ENCODE measurements around the gene MOCS1.

MOCS1 gene

GRCh38 chr6:39902786-39903465 lies 31.3 kb downstream of the MOCS1 start:
- no peak for DNase-seq (ENCODE audit: low read depth)

- no peak for DNase-seq (ENCODE audit: low read depth)
Measured at GRCh38 chr6:39902136-39902535, 32.1 kb downstream of the MOCS1 start.

- DNase-seq (ENCODE audit: low read depth), result no peak
Measured at GRCh38 chr6:39901670-39902069, 32.6 kb downstream of the MOCS1 start.

GRCh38 chr6:39901116-39901655 lies 33.1 kb downstream of the MOCS1 start:
- DNase-seq (ENCODE audit: low read depth), result no peak

- no peak for DNase-seq (ENCODE audit: low read depth)
Measured at GRCh38 chr6:39899554-39900295, 34.5 kb downstream of the MOCS1 start.

GRCh38 chr6:39898625-39899024 lies 35.6 kb downstream of the MOCS1 start:
- DNase-seq (ENCODE audit: low read depth), result no peak

GRCh38 chr6:39897698-39898097 lies 36.6 kb downstream of the MOCS1 start:
- DNase-seq (ENCODE audit: low read depth), result no peak

GRCh38 chr6:39896701-39897100 lies 37.6 kb downstream of the MOCS1 start:
- no peak for DNase-seq (ENCODE audit: low read depth)

- DNase-seq (ENCODE audit: low read depth), result no peak
Measured at GRCh38 chr6:39893286-39893685, 41.0 kb downstream of the MOCS1 start.

GRCh38 chr6:39892490-39893129 lies 41.7 kb downstream of the MOCS1 start:
- DNase-seq (ENCODE audit: low read depth), result no peak

GRCh38 chr6:39891976-39892375 lies 42.3 kb downstream of the MOCS1 start:
- DNase-seq (ENCODE audit: low read depth), result no peak

- DNase-seq (ENCODE audit: low read depth), result no peak
Measured at GRCh38 chr6:39891353-39891752, 42.9 kb downstream of the MOCS1 start.

- no peak for DNase-seq (ENCODE audit: low read depth)
Measured at GRCh38 chr6:39889229-39889628, 45.0 kb downstream of the MOCS1 start.

- no peak for DNase-seq (ENCODE audit: low read depth)
Measured at GRCh38 chr6:39887692-39888450, 46.4 kb downstream of the MOCS1 start.

- no peak for DNase-seq (ENCODE audit: low read depth)
Measured at GRCh38 chr6:39886871-39887270, 47.4 kb downstream of the MOCS1 start.

- DNase-seq (ENCODE audit: low read depth), result no peak
Measured at GRCh38 chr6:39885691-39886090, 48.6 kb downstream of the MOCS1 start.

- DNase-seq (ENCODE audit: low read depth), result no peak
Measured at GRCh38 chr6:39884696-39885095, 49.6 kb downstream of the MOCS1 start.

- DNase-seq (ENCODE audit: low read depth), result no peak
Measured at GRCh38 chr6:39882531-39882899, 51.7 kb downstream of the MOCS1 start.

GRCh38 chr6:39881851-39882530 lies 52.3 kb downstream of the MOCS1 start:
- DNase-seq (ENCODE audit: low read depth), result no peak

- no peak for DNase-seq (ENCODE audit: low read depth)
Measured at GRCh38 chr6:39880594-39880993, 53.7 kb downstream of the MOCS1 start.

- no peak for DNase-seq (ENCODE audit: low read depth)
Measured at GRCh38 chr6:39879535-39879934, 54.7 kb downstream of the MOCS1 start.

- no peak for DNase-seq (ENCODE audit: low read depth)
Measured at GRCh38 chr6:39876826-39877225, 57.4 kb downstream of the MOCS1 start.
